ENCODE measurements around the gene SPINT1. TPM values are rescaled to one million over a fixed set of nuclear protein-coding genes. Genes with fewer than 3 reads are reported as not detected.
A peak's percentile ranks its signal among the peaks of the same experiment; 100 is the strongest.

The SPINT1 gene
- polyA plus RNA-seq, 1 experiment, result 0.87 TPM

DNA sequence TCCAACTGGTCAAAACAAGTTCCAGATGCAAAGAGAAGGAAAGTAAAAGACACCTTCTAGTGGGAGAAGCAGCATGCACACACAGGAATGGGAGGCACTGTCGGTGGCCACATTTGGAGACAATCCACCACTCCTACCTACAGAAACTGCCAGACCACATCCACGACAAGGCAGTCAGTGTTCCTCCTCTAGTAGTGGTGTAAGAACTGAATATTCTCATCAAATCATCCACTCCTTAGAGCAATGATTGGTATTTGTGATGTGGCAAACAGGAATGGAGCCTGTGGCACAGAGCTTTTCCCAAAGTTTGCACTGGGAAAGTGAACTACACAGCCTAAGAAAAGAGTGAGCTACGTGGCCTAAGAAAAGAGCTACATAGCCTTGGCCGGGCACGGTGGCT lies 5.1 kb upstream of the SPINT1 start:
- Histone ChIP-seq H3K4me3 (ENCODE audit: low read depth, low read length) (no peak overlapping the region), H3K27me3 (ENCODE audit: control insufficient read depth, insufficient read depth, low read length) (peaks cover 15% of the 10 kb centered on the region), H3K27ac (ENCODE audit: low read depth, low read length) (peak overlapping the region; percentile 39), H3K9me3 (ENCODE audit: control insufficient read depth, insufficient read depth, low read length) (no peaks in the 10 kb centered on the region)
- POLR2A ChIA-PET, result no interaction called here
- CTCF ChIA-PET, result interaction anchor here (1.0 to 6.0 kb wide), 4 partner anchors 19 to 274 kb away, joined by 3 to 39 read pairs (median 4); partner anchors contain the start of genes CCDC32 and VPS18
- TF ChIP-seq, protein P1, sequence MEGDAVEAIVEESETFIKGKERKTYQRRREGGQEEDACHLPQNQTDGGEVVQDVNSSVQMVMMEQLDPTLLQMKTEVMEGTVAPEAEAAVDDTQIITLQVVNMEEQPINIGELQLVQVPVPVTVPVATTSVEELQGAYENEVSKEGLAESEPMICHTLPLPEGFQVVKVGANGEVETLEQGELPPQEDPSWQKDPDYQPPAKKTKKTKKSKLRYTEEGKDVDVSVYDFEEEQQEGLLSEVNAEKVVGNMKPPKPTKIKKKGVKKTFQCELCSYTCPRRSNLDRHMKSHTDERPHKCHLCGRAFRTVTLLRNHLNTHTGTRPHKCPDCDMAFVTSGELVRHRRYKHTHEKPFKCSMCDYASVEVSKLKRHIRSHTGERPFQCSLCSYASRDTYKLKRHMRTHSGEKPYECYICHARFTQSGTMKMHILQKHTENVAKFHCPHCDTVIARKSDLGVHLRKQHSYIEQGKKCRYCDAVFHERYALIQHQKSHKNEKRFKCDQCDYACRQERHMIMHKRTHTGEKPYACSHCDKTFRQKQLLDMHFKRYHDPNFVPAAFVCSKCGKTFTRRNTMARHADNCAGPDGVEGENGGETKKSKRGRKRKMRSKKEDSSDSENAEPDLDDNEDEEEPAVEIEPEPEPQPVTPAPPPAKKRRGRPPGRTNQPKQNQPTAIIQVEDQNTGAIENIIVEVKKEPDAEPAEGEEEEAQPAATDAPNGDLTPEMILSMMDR (IDR thresholded peaks at IDR 0.05; ENCODE audit: low read depth, low read length), result no peak
- DNase-seq (ENCODE audit: low read depth, low spot score), result no peak

DNA sequence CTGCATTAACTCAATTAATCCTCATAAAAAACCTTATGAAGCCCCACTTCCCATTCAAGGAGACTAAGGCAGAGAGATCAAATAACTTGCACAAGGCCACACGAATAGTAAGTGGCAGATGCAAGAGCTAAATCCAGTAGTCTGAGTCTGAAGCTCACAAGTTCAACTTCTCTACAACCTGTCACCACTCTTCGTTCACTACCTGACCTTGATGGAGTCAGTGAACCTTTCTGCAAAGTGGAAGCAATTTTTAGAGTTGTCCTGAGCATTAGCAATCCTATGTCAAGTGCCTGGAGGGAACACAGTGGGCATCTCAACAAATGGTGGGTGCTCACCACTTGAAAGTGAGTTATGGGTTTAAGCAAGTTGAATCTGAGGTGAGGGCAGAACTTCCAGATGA lies 2.1 kb upstream of the SPINT1 start:
- no peaks in the 10 kb centered on the region for H3K9me3 ChIP-seq (ENCODE audit: control insufficient read depth, insufficient read depth, low read length)
- ChIA-PET POLR2A (interaction anchor here (1.0 kb wide), 1 partner anchor 98 kb away, joined by 6 read pairs; no protein-coding TSS in a partner anchor), CTCF (interaction anchor here (6.0 kb wide), 1 partner anchor 16 kb away, joined by 39 read pairs; no protein-coding TSS in a partner anchor)
- DNase-seq (ENCODE audit: low read depth, low spot score), result no peak
- no peak overlapping the region for H3K27ac ChIP-seq (ENCODE audit: low read depth, low read length)
- TF ChIP-seq, protein P1 (IDR thresholded peaks at IDR 0.05; ENCODE audit: low read depth, low read length), result no peak
- peaks cover 30% of the 10 kb centered on the region for H3K27me3 ChIP-seq (ENCODE audit: control insufficient read depth, insufficient read depth, low read length)
- no peak overlapping the region for H3K4me3 ChIP-seq (ENCODE audit: low read depth, low read length)

DNA sequence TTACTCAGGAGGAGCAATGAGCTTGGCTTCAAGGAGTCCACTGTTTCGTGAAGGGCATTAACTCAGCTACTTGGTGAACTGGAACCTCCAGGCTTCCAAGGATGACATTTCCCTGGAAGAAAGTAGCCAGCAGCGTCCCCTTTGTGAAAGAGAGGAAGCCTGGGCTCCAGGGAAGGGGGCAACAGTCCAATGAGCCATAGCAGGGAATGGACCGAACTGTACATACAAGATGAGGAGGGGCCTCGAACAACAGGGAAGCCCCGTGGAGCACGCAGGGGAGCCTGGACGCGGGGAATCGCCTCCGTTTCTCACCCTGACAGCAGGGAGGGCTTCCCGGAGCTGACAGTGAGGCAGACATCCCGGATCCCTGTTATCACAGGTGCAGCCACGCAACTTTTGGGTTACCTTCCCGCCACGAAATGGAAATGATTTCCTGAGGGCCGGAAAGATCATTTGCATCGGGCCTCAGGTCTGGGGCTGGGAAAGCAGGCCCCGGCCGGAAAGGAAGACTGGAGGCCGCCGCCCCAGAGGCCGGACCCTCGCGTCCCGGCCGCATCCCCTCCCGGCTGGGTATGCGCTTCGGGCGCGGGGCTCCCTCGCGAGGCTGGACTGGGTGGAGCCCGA lies 475 bp upstream of the SPINT1 start:
- no peak for DNase-seq (ENCODE audit: low read depth, low spot score)
- Histone ChIP-seq H3K4me3 (ENCODE audit: low read depth, low read length) (no peak overlapping the region), H3K9me3 (ENCODE audit: control insufficient read depth, insufficient read depth, low read length) (no peaks in the 10 kb centered on the region), H3K27ac (ENCODE audit: low read depth, low read length) (no peak overlapping the region), H3K27me3 (ENCODE audit: control insufficient read depth, insufficient read depth, low read length) (peaks cover 33% of the 10 kb centered on the region)
- ChIA-PET CTCF (interaction anchor here (0.9 to 1.5 kb wide), 4 partner anchors 10 to 15 kb away, joined by 3 to 8 read pairs (median 4); no protein-coding TSS in a partner anchor), POLR2A (interaction anchor here (0.6 kb wide), 1 partner anchor 109 kb away, joined by 3 read pairs; no protein-coding TSS in a partner anchor)
- TF ChIP-seq, protein P1 (IDR thresholded peaks at IDR 0.05; ENCODE audit: low read depth, low read length), result no peak

DNA sequence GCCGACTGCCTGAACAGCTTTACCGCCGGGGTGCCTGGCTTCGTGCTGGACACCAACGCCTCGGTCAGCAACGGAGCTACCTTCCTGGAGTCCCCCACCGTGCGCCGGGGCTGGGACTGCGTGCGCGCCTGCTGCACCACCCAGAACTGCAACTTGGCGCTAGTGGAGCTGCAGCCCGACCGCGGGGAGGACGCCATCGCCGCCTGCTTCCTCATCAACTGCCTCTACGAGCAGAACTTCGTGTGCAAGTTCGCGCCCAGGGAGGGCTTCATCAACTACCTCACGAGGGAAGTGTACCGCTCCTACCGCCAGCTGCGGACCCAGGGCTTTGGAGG lies 815 bp downstream of the SPINT1 start:
- Histone ChIP-seq H3K4me3 (ENCODE audit: low read depth, low read length) (peak overlapping the region; percentile 39), H3K27ac (ENCODE audit: low read depth, low read length) (no peak overlapping the region), H3K9me3 (ENCODE audit: control insufficient read depth, insufficient read depth, low read length) (no peaks in the 10 kb centered on the region), H3K27me3 (ENCODE audit: control insufficient read depth, insufficient read depth, low read length) (peaks cover 37% of the 10 kb centered on the region)
- POLR2A ChIA-PET, result no interaction called here
- CTCF ChIA-PET, result interaction anchor here (0.9 to 1.5 kb wide), 2 partner anchors 11 to 13 kb away, joined by 4 to 8 read pairs; no protein-coding TSS in a partner anchor
- TF ChIP-seq, protein P1 (IDR thresholded peaks at IDR 0.05; ENCODE audit: low read depth, low read length), result no peak
- no peak for DNase-seq (ENCODE audit: low read depth, low spot score)

DNA sequence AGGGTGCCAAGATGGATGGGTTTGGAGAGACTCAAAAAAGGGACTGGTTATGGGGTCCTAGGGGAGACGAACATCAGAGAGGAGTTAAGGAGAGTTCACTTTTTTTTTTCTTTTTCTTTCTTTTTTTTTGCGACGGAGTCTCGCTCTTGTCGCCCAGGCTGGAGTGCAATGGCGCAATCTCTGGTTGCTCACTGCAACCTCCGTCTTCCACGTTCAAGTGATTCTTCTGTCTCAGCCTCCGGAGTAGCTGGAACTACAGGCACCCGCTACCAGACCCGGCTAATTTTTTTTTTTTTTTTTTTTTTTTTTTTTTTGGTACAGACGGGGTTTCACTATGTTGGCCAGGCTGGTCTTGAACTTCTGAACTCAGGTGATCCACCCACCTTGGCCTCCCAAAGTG lies 1.2 kb downstream of the SPINT1 start:
- TF ChIP-seq, protein P1 (IDR thresholded peaks at IDR 0.05; ENCODE audit: low read depth, low read length), result no peak
- H3K4me3 ChIP-seq (ENCODE audit: low read depth, low read length), result peak overlapping the region; percentile 39
- ChIA-PET CTCF (interaction anchor here (1.5 kb wide), 1 partner anchor 13 kb away, joined by 8 read pairs; no protein-coding TSS in a partner anchor), POLR2A (no interaction called here)
- H3K27me3 ChIP-seq (ENCODE audit: control insufficient read depth, insufficient read depth, low read length), result peaks cover 38% of the 10 kb centered on the region
- no peak for DNase-seq (ENCODE audit: low read depth, low spot score)
- H3K27ac ChIP-seq (ENCODE audit: low read depth, low read length), result no peak overlapping the region
- no peaks in the 10 kb centered on the region for H3K9me3 ChIP-seq (ENCODE audit: control insufficient read depth, insufficient read depth, low read length)
